GM23338 (cell line): Measurements from ENCODE around the gene USH2A. TPM values are rescaled to one million over a fixed set of nuclear protein-coding genes. Genes with fewer than 3 reads are reported as not detected.

Experiments used
- CREB1 ChIP-seq: fragments of 250-450 bp; sonication (Bioruptor Pico); IDR thresholded peaks from 2 replicates; pipeline ENCODE4 v1.5.0; 2020; ENCODE audit warnings: low read depth, mild to moderate bottlenecking, moderate library complexity
- ETS1 ChIP-seq: IDR thresholded peaks from 2 replicates; pipeline ENCODE4 v1.6.1; 2016; ENCODE audit warnings: antibody characterized with exemption
- EZH2 ChIP-seq: fragments of 200-600 bp; sonication (generic); IDR thresholded peaks from one replicate; pipeline ENCODE4 v1.8.0; 2017; ENCODE audit warnings: antibody characterized with exemption, mild to moderate bottlenecking, low read depth; ENCODE audit not compliant: unreplicated experiment
- EZH2phosphoT487 ChIP-seq: fragments of 200-600 bp; sonication (generic); IDR thresholded peaks from one replicate; pipeline ENCODE4 v1.8.1; 2018; ENCODE audit warnings: antibody characterized with exemption; ENCODE audit not compliant: unreplicated experiment
- JUNB ChIP-seq: IDR thresholded peaks from one replicate; pipeline ENCODE4 v1.6.1; 2016; ENCODE audit warnings: antibody characterized with exemption; ENCODE audit not compliant: unreplicated experiment
- NANOG ChIP-seq: IDR thresholded peaks from 2 replicates; pipeline ENCODE4 v1.6.1; 2016; ENCODE audit warnings: antibody characterized with exemption, borderline replicate concordance
- STAT1 ChIP-seq: IDR thresholded peaks from one replicate; pipeline ENCODE4 v1.6.1; 2016; ENCODE audit warnings: antibody characterized with exemption; ENCODE audit not compliant: unreplicated experiment
- ZNF114 ChIP-seq: fragments of 250-450 bp; sonication (Bioruptor Pico); IDR thresholded peaks from 2 replicates; pipeline ENCODE4 v1.5.0; 2020; ENCODE audit warnings: mild to moderate bottlenecking, moderate library complexity
- ZNF331 ChIP-seq: fragments of 250-450 bp; sonication (Bioruptor Pico); IDR thresholded peaks from 2 replicates; pipeline ENCODE4 v1.5.0; 2020; ENCODE audit warnings: low read depth, mild to moderate bottlenecking, moderate library complexity
- ZNF462 ChIP-seq: fragments of 250-450 bp; sonication (Bioruptor Pico); IDR thresholded peaks from 2 replicates; pipeline ENCODE4 v1.5.0; 2020; ENCODE audit warnings: mild to moderate bottlenecking, moderate library complexity
- polyA plus RNA-seq: library from polyadenylated mRNA; unstranded; fragments of >200 nt; fragmentation: Nextera tagmentation; extraction: Ambion mirVana; gene quantifications from 2 replicates; pipeline ENCODE4 v1.2.1, GENCODE V29; 2016
- total RNA-seq: library from RNA; depleted of rRNA; stranded (reverse); fragments of >200 nt; shearing (Covaris generic); gene quantifications from 2 replicates; pipeline ENCODE4 v1.2.3, GENCODE V29; 2014

USH2A gene
- total and polyA plus RNA-seq, 2 experiments from 2014 or later: 0.03 TPM

- TF ChIP-seq ZNF462: no peak
- TF ChIP-seq ZNF114: no peak
- TF ChIP-seq EZH2phosphoT487: no peak
- TF ChIP-seq EZH2: no peak
- TF ChIP-seq CREB1 (CRISPR knock-in tag): no peak
- TF ChIP-seq NANOG: no peak
- TF ChIP-seq JUNB: no peak
- TF ChIP-seq STAT1: no peak
- TF ChIP-seq ZNF331 (CRISPR knock-in tag): no peak
- no peak for TF ChIP-seq ETS1
Observed at GRCh38 chr1:215779729-215780128, 643.5 kb downstream of the USH2A start (continued).
